Metanephros (tissue), 2 donors: ENCODE results near the gene ACVR2B. TPM values are rescaled to one million over a fixed set of nuclear protein-coding genes. Genes with fewer than 3 reads are reported as not detected.

Experiments
- small RNA-seq: library from RNA; depleted of rRNA; stranded (forward); fragments of <200 nt; gene quantifications from one replicate; pipeline ENCODE3, GENCODE V24; 2014; ENCODE audit warnings: low replicate concordance
- total RNA-seq: library from RNA; depleted of rRNA; stranded (reverse); fragments of >200 nt; gene quantifications from one replicate; pipeline ENCODE4 v1.2.3, GENCODE V29; 2014

Gene ACVR2B
- total RNA-seq, result 24.1 TPM

DNA sequence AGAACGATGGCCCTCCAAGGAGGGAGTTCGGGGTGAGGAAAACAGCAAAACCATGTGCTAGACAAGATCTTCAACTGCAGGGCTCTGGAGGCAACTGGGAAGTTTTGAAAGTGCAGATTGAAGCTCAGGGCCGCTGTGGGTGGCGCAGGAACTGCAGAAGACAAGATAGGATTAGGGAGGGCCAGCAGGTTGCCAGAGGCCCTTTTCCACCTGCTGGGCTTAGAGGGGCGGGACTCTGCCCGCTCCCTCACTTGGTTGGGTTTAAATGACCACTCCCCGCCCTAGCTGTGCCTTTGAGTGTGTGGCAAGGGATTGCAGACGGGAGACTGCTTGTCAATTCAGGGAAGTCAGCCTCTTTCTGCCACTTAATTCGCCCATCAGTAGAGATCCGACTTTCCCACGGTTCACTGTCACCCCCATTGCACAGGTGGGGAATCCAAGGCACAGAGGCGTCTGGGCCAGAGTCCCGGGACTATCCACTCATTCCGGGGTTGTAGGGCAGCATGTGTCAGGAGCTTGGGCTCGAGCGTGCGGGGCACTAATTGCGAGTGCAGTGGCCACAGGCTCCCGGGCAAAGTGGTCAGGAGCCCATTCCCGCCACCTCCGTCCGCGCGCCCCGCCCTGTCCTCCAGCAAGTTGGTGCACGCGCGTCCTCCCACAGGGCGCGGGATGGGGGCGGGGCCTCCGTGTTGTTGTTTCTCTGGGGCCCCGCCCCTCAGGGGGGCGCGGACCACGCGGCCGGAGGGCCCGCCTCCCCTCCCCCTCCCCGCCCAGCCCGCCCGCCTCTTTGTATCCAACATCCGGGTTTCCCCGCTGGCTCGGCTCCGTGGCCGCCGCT lies at the start of gene ACVR2B:
ACVR2B (plus strand) TSS at position 816 of the 838 bp plus-strand sequence. CDS start 433 bp downstream, outside the sequence.

DNA sequence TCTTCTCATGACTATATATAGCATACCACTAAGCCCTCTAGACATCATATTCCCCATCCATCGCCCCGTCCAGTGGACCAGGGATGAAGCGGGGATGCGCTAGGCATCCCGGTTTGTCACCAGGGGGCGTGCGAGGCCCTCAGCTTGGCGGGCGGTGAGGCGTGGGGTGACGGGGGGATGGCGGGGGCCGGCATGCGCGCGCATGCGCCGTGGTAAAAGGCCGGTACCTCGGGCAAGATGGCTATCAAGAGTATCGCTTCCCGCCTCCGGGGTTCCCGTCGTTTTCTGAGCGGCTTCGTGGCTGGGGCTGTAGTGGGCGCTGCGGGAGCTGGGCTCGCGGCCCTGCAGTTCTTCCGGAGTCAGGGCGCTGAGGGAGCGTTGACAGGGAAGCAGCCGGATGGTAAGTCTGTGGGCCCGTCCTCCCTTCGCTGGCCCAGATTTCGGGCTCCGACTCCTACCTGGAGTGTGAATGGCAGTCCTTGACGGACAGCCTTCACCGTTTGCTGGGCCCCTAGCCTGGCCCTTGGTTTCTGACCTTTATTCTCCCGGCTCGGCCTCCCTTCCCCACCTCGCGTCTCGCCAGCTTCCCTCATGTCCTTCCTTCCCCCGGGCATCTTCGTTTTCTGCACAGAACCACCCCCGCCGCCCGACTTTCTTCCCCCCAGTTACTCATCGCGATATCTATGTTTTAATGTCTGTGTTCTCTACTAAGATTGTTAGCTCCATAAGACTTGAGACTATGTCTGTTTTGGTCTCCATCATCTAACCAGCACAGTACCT lies 42.6 kb downstream of the ACVR2B start, which contains the start of gene EXOG:
EXOG (plus strand) TSS at position 210 of the 780 bp plus-strand sequence; CDS start at position 238, 28 bp downstream.

Small RNA genes lying within 50 kb of the gene (small RNA-seq; reads per million reads assigned to genes)
- gene RF00019, result not detected

Other genes starting within 250 kb of the ACVR2B start
- gene SLC22A13, start 188.1 kb upstream of the ACVR2B start, total RNA-seq, result 6.1 TPM
- 1.7 TPM for gene SLC22A14, start 171.6 kb upstream of the ACVR2B start, total RNA-seq
- gene XYLB, start 107.1 kb upstream of the ACVR2B start, total RNA-seq, result 14.3 TPM
- 13.5 TPM for gene EXOG, start 42.5 kb downstream of the ACVR2B start, total RNA-seq
- gene SCN5A, start 195.8 kb downstream of the ACVR2B start, total RNA-seq, result 0.76 TPM